SK-N-MC (cell line): ENCODE data around the gene ZMYM3.

Experiments used
- EZH2 ChIP-seq: fragments of 200-600 bp; sonication (generic); IDR thresholded peaks from one replicate; pipeline ENCODE4 v1.6.1; 2017; ENCODE audit warnings: antibody characterized with exemption
- FOXP2 ChIP-seq: optimal IDR thresholded peaks from 2 replicates; pipeline ENCODE3; 2011; ENCODE audit warnings: mild to moderate bottlenecking, moderate library complexity; ENCODE audit not compliant: insufficient read depth; ENCODE audit errors: extremely low read length, control extremely low read depth
- POLR2AphosphoS5 ChIP-seq: IDR thresholded peaks from 2 replicates; pipeline ENCODE4 v1.6.1; 2012; ENCODE audit warnings: mild to moderate bottlenecking, low read depth, low read length, borderline replicate concordance

GRCh38 chrX:71256856-71257255 is 2.9 kb upstream of the ZMYM3 start:
- TF ChIP-seq POLR2AphosphoS5, result no peak
- TF ChIP-seq EZH2, result no peak
- no peak for TF ChIP-seq FOXP2
